OCI-LY3 (cell line): ENCODE measurements around the gene GNB5.

Source experiments
- H2AFZ ChIP-seq: fragments of 200-600, 300-600 bp; shearing (Covaris generic); 2 replicates; pipeline ENCODE4 v1.6.0; 2014; ENCODE audit warnings: antibody characterized with exemption, low read depth, low read length
- H3K27ac ChIP-seq: fragments of 200-600, 300-600 bp; sonication (generic); 2 replicates; pipeline ENCODE4 v1.5.1; 2014; ENCODE audit warnings: mild to moderate bottlenecking, low read length, moderate library complexity, mixed read lengths
- H3K27me3 ChIP-seq: fragments of 200-600, 300-600 bp; sonication (generic); 2 replicates; pipeline ENCODE4 v1.6.1; 2014; ENCODE audit warnings: low read depth, low read length, mixed read lengths
- H3K36me3 ChIP-seq: fragments of 200-600, 300-600 bp; sonication (generic); replicated peaks from 2 replicates; pipeline ENCODE3; 2014; ENCODE audit warnings: low read depth, low read length, mixed read lengths
- H3K4me1 ChIP-seq: fragments of 300-600, 200-600 bp; sonication (generic); 2 replicates; pipeline ENCODE4 v1.6.1; 2014; ENCODE audit warnings: low read length, mixed read lengths
- H3K4me2 ChIP-seq: fragments of 200-600, 300-600 bp; sonication (generic); 2 replicates; pipeline ENCODE4 v1.6.1; 2014; ENCODE audit warnings: low read length, mixed read lengths
- H3K4me3 ChIP-seq: fragments of 300-600, 200-600 bp; sonication (generic); 2 replicates; pipeline ENCODE4 v1.5.1; 2014; ENCODE audit warnings: antibody characterized with exemption, mild to moderate bottlenecking, low read length, moderate library complexity
- H3K79me2 ChIP-seq: fragments of 300-600, 200-600 bp; shearing (Covaris generic); 2 replicates; pipeline ENCODE4 v1.6.1; 2014; ENCODE audit warnings: mild to moderate bottlenecking, low read length, mixed read lengths
- H3K9ac ChIP-seq: fragments of 300-600, 200-600 bp; shearing (Covaris generic); 2 replicates; pipeline ENCODE4 v1.6.0; 2014; ENCODE audit warnings: mild to moderate bottlenecking, low read length, moderate library complexity
- H3K9me3 ChIP-seq: fragments of 200-600, 300-600 bp; shearing (Covaris generic); 2 replicates; pipeline ENCODE4 v1.6.1; 2014; ENCODE audit warnings: low read length, mixed read lengths; ENCODE audit not compliant: insufficient read depth
- H4K20me1 ChIP-seq: fragments of 200-600, 300-600 bp; sonication (generic); 2 replicates; pipeline ENCODE4 v1.6.1; 2016; ENCODE audit warnings: low read length, mixed read lengths; ENCODE audit not compliant: insufficient read depth
- CTCF ChIP-seq: fragments of 200-600, 300-600 bp; sonication (generic); IDR thresholded peaks from 2 replicates; pipeline ENCODE4 v1.5.1; 2014; ENCODE audit warnings: antibody characterized with exemption, low read length, low read depth
- EZH2phosphoT487 ChIP-seq: fragments of 200-600 bp; shearing (Covaris generic); IDR thresholded peaks from 2 replicates; pipeline ENCODE4 v1.6.1; 2018; ENCODE audit warnings: antibody characterized with exemption, mixed run types, low read depth

GNB5 gene

GRCh38 chr15:52163321-52164190 lies 27.6 kb downstream of the GNB5 start:
- Histone ChIP-seq H3K27me3 (no peaks in the 10 kb centered on the region), H3K79me2 (peaks cover 29% of the 10 kb centered on the region), H3K9ac (no peak overlapping the region), H3K4me2 (no peak overlapping the region), H4K20me1 (peaks cover 8% of the 10 kb centered on the region), H3K4me1 (0 out of 2 replicates have a peak, but pooled peaks cover 4% of the 10 kb centered on the region), H3K27ac (no peak overlapping the region), H3K36me3 (peaks cover 14% of the 10 kb centered on the region), H2AFZ (no peak overlapping the region), H3K4me3 (no peak overlapping the region), H3K9me3 (no peaks in the 10 kb centered on the region)
- TF ChIP-seq CTCF (peak; percentile 27; the same call in 1 of the 2 replicates), EZH2phosphoT487 (no peak)

DNA sequence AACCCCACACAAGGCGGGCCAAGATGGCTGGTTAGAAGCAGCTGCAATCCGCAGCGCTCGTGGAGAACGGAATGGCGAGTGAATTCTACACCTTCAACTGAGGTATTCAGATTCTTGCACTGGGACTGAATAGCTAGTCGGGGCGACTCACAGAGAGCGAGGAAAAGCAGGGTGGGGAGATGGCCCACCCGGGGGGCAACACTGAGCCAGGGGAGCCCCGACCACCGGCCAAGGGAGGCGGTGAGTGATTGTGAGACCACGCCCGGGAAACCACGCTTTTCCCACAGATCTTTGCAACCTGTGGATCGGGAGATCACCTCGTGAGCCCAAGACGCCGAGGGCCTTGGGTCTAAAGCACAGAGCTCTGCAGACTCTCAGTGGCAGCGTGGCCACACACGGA lies 28.3 kb downstream of the GNB5 start:
- no peak overlapping the region for H3K4me3 ChIP-seq
- H3K27me3 ChIP-seq = no peaks in the 10 kb centered on the region
- H3K4me2 ChIP-seq = no peak overlapping the region
- H3K9me3 ChIP-seq = no peaks in the 10 kb centered on the region
- 0 out of 2 replicates have a peak, but pooled peaks cover 4% of the 10 kb centered on the region for H3K4me1 ChIP-seq
- H4K20me1 ChIP-seq = peaks cover 3% of the 10 kb centered on the region
- no peak overlapping the region for H3K27ac ChIP-seq
- no peak overlapping the region for H2AFZ ChIP-seq
- H3K36me3 ChIP-seq = peaks cover 14% of the 10 kb centered on the region
- peaks cover 24% of the 10 kb centered on the region for H3K79me2 ChIP-seq
- H3K9ac ChIP-seq = no peak overlapping the region
- no peak for TF ChIP-seq EZH2phosphoT487
- no peak for TF ChIP-seq CTCF

DNA sequence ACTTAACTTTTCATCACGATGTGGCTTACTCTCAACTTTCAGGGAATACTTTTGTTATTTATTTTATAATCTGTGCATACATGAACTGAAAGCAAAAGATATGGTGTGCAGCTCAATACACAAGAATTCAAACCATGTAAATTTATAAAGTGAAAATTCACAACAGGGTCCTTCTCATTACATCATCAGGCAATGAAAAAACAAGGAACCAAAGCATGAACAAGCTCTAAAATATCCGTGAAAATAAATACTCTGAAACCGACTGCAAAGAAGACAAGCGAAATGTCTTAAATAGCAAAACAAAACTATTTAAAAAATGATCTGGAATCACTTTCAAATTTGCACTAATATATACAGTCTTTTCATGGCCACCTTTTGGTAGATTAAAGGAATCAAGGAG lies 28.9 kb downstream of the GNB5 start:
- H3K27me3 ChIP-seq = no peaks in the 10 kb centered on the region
- TF ChIP-seq EZH2phosphoT487 = no peak
- TF ChIP-seq CTCF = no peak
- no peak overlapping the region for H2AFZ ChIP-seq
- H4K20me1 ChIP-seq = peaks cover 3% of the 10 kb centered on the region
- 0 out of 2 replicates have a peak, but pooled peaks cover 4% of the 10 kb centered on the region for H3K4me1 ChIP-seq
- H3K4me3 ChIP-seq = no peak overlapping the region
- H3K4me2 ChIP-seq = no peak overlapping the region
- peaks cover 20% of the 10 kb centered on the region for H3K79me2 ChIP-seq
- no peaks in the 10 kb centered on the region for H3K9me3 ChIP-seq
- H3K27ac ChIP-seq = no peak overlapping the region
- peaks cover 14% of the 10 kb centered on the region for H3K36me3 ChIP-seq
- H3K9ac ChIP-seq = no peak overlapping the region

DNA sequence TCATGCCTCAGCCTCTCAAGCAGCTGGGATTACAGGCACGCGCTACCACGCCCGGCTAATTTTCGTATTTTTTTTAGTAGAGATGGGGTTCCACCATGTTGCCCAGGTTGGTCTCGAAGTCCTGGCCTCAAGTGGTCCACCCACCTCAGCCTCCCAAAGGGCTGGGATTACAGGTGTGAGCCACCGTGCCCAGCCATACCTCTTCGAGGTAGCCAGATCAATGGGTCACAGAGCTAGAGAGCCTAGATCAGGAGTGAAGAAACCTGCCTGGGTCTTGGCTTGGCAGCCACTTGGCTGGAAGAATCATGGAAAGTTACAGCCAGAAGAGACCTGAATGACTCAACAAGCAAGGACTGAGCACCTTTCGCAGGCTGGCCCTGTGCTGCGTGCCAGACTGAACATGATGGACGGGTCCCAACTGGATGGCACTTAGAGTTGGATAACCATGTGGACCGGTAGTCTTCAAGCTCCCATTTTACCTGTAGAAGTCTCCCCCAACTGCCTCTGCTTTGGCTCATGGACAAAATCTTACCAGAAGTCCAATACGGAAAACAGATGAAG lies 29.7 kb downstream of the GNB5 start:
- H3K9me3 ChIP-seq = no peaks in the 10 kb centered on the region
- no peak overlapping the region for H3K27ac ChIP-seq
- H3K27me3 ChIP-seq = no peaks in the 10 kb centered on the region
- no peak overlapping the region for H3K4me3 ChIP-seq
- no peak overlapping the region for H3K9ac ChIP-seq
- peaks cover 14% of the 10 kb centered on the region for H3K36me3 ChIP-seq
- no peak overlapping the region for H3K4me2 ChIP-seq
- no peak for TF ChIP-seq CTCF
- TF ChIP-seq EZH2phosphoT487 = no peak
- 0 out of 2 replicates have a peak, but pooled peaks cover 4% of the 10 kb centered on the region for H3K4me1 ChIP-seq
- no peak overlapping the region for H2AFZ ChIP-seq
- H4K20me1 ChIP-seq = peaks cover 3% of the 10 kb centered on the region
- H3K79me2 ChIP-seq = peaks cover 18% of the 10 kb centered on the region
